Measurements from ENCODE around the gene KRTAP12-1. TPM values are rescaled to one million over a fixed set of nuclear protein-coding genes. Genes with fewer than 3 reads are reported as not detected.

KRTAP12-1 gene
- total and polyA plus RNA-seq, 9 of the 15 experiments (the other 6 are each of a cell fraction or from before 2014, with no cell fraction given): not detected

DNA sequence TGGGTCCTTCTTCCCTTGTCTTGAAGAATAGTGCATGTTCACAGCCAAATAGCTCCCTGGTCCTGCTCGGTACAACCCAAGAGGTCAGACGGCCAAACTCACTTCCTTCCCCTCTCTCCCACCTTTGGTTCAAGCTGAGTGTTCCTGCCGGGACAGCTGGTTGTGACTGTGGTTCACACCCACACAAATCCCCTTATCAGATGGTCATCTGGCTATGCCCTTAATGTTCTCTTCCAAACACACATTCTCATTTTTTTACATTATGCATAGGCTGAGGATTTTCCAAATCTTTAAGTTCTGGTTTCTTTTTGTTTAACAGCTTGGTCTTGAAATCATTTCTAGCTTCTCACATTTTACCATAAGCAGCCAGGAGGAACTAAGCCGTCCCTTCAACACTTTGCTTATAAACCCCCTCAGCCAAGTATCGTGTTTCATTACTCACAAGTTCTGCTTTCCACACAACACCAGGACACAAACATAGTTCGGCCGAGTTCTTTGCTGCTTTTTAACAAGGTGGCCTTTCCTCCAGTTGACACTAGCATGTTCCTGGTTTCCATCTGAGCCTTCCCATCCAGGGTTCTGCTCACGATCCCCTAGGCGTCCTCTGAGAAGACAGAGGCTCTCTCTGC is 49.1 kb upstream of the KRTAP12-1 start:
- Histone ChIP-seq H3K4me2 (ENCODE audit: insufficient read depth, low read length) (no peak overlapping the region), H3K36me3 (ENCODE audit: control insufficient read depth, insufficient read depth, low read length) (no peaks in the 10 kb centered on the region), H3K9me1 (ENCODE audit: control insufficient read depth, insufficient read depth, low read length) (no peaks in the 10 kb centered on the region), H3K79me2 (ENCODE audit: control insufficient read depth, insufficient read depth, low read length) (no peaks in the 10 kb centered on the region), H2AFZ (ENCODE audit: low read depth, low read length) (no peak overlapping the region), H4K20me1 (replicated peaks; ENCODE audit: control insufficient read depth, insufficient read depth, low read length) (peaks cover 7% of the 10 kb centered on the region; the same call in 1 of the 2 replicates), H3K9me3 (replicated peaks; ENCODE audit: control insufficient read depth, insufficient read depth, low read depth, low read length) (no peaks in the 10 kb centered on the region), H3K9ac (ENCODE audit: insufficient read depth in 1 of 2, low read depth in 2 of 2, low read length in 2 of 2) (no peak overlapping the region), H3K4me3 (no peak overlapping the region), H3K27ac (ENCODE audit: extremely low read depth, low read depth, low read length) (no peak overlapping the region), H3K27me3 (ENCODE audit: control insufficient read depth in 2 of 2, insufficient read depth in 2 of 2, low read length in 2 of 2) (peaks cover 77 to 91% of the 10 kb centered on the region in 2 experiments), H3K4me1 (replicated peaks in 1 of 2; ENCODE audit: control insufficient read depth in 2 of 2, insufficient read depth in 2 of 2, low read length in 2 of 2) (peaks cover 10 to 20% of the 10 kb centered on the region in 2 experiments; a peak in 4 of 5 replicates)
- in situ Hi-C loops (cut with MboI): no loop called here
- ChIA-PET POLR2A (interaction anchor here (0.6 to 2.6 kb wide), 5 partner anchors 9 to 68 kb away, joined by 3 to 10 read pairs (median 3); no protein-coding TSS in a partner anchor), CTCF (ENCODE audit: low intra/inter-chr PET ratio) (no interaction called here)
- BruUV-seq (replicated peaks): no TSS peak
- intact Hi-C loops (cut with micrococcal nuclease): no loop called here
- 1% methylated on average over 9 of the region's 9 CpGs for WGBS (ENCODE audit: insufficient coverage, low coverage, missing lambda C conversion rate)
- FAIRE-seq (peak; percentile 67), DNase-seq (ENCODE audit: extremely low read depth in 1 of 4, low spot score in 3 of 4) (peak; percentile 32 to 56 (median 45)), ATAC-seq (no peak; the same call in 2 of the 3 replicates)
- TF ChIP-seq KDM5B (IDR thresholded peaks at IDR 0.05; ENCODE audit: insufficient replicate concordance, low read depth, low read length) (no peak), SRSF3 (IDR thresholded peaks at IDR 0.05; ENCODE audit: insufficient read depth, low read length) (no peak), SRSF7 (optimal IDR thresholded peaks at IDR 0.05; ENCODE audit: low read depth, low read length) (no peak), NFRKB (IDR thresholded peaks at IDR 0.05; ENCODE audit: low read depth) (no peak), MEIS2 (IDR thresholded peaks at IDR 0.05; ENCODE audit: partially characterized antibody) (no peak), SPI1 (IDR thresholded peaks at IDR 0.05; ENCODE audit: borderline replicate concordance, low read depth, low read length) (peak; percentile 47; the same call in 1 of the 2 replicates), NRF1 (conservative IDR thresholded peaks at IDR 0.05 in 1 of 2, IDR thresholded peaks at IDR 0.05 in 1 of 2) (0 out of 4 replicates have a peak, but pooled peaks of 1 of the 2 experiments have one; percentile 2), ZSCAN32 (CRISPR knock-in tag; IDR thresholded peaks at IDR 0.05) (no peak), NCOA4 (IDR thresholded peaks at IDR 0.05; ENCODE audit: partially characterized antibody) (no peak), EP300 (IDR thresholded peaks at IDR 0.05; ENCODE audit: low read length) (no peak), SAFB2 (IDR thresholded peaks at IDR 0.05; ENCODE audit: borderline replicate concordance, low read depth, low read length, severe bottlenecking) (no peak), SIX5 (IDR thresholded peaks at IDR 0.05; ENCODE audit: borderline replicate concordance in 1 of 2, insufficient read depth in 1 of 2, low read depth in 1 of 2, low read length in 2 of 2) (no peak)
- TF ChIP-seq, protein P1, sequence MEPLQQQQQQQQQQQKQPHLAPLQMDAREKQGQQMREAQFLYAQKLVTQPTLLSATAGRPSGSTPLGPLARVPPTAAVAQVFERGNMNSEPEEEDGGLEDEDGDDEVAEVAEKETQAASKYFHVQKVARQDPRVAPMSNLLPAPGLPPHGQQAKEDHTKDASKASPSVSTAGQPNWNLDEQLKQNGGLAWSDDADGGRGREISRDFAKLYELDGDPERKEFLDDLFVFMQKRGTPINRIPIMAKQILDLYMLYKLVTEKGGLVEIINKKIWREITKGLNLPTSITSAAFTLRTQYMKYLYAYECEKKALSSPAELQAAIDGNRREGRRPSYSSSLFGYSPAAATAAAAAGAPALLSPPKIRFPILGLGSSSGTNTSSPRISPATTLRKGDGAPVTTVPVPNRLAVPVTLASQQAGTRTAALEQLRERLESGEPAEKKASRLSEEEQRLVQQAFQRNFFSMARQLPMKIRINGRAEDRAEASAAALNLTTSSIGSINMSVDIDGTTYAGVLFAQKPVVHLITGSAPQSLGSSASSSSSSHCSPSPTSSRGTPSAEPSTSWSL (CRISPR knock-in tag; IDR thresholded peaks at IDR 0.05; ENCODE audit: borderline replicate concordance): no peak
- TF ChIP-seq, protein P2, sequence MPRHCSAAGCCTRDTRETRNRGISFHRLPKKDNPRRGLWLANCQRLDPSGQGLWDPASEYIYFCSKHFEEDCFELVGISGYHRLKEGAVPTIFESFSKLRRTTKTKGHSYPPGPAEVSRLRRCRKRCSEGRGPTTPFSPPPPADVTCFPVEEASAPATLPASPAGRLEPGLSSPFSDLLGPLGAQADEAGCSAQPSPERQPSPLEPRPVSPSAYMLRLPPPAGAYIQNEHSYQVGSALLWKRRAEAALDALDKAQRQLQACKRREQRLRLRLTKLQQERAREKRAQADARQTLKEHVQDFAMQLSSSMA (CRISPR knock-in tag; IDR thresholded peaks at IDR 0.05): no peak
- TF ChIP-seq, protein P3, sequence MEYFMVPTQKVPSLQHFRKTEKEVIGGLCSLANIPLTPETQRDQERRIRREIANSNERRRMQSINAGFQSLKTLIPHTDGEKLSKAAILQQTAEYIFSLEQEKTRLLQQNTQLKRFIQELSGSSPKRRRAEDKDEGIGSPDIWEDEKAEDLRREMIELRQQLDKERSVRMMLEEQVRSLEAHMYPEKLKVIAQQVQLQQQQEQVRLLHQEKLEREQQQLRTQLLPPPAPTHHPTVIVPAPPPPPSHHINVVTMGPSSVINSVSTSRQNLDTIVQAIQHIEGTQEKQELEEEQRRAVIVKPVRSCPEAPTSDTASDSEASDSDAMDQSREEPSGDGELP (CRISPR knock-in tag; IDR thresholded peaks at IDR 0.05; ENCODE audit: borderline replicate concordance): peak; percentile 49; the same call in 1 of the 2 replicates
- TF ChIP-seq, protein P4, sequence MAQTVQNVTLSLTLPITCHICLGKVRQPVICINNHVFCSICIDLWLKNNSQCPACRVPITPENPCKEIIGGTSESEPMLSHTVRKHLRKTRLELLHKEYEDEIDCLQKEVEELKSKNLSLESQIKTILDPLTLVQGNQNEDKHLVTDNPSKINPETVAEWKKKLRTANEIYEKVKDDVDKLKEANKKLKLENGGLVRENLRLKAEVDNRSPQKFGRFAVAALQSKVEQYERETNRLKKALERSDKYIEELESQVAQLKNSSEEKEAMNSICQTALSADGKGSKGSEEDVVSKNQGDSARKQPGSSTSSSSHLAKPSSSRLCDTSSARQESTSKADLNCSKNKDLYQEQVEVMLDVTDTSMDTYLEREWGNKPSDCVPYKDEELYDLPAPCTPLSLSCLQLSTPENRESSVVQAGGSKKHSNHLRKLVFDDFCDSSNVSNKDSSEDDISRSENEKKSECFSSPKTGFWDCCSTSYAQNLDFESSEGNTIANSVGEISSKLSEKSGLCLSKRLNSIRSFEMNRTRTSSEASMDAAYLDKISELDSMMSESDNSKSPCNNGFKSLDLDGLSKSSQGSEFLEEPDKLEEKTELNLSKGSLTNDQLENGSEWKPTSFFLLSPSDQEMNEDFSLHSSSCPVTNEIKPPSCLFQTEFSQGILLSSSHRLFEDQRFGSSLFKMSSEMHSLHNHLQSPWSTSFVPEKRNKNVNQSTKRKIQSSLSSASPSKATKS (CRISPR knock-in tag; IDR thresholded peaks at IDR 0.05): no peak
